PC-9 (cell line): ENCODE data around the gene SASH3. TPM values are rescaled to one million over a fixed set of nuclear protein-coding genes. Genes with fewer than 3 reads are reported as not detected.
A peak's percentile ranks its signal among the peaks of the same experiment; 100 is the strongest.

Experiments
- BruUV-seq: library from RNA; stranded (reverse); fragments of 400-500 nt; replicated peaks from 2 replicates; lab custom pipeline; 2021; lab: Mats Ljungman, UMichigan
- CTCF ChIA-PET: fragments of 300-600 bp; sonication (Branson Sonifier 250); formaldehyde crosslinking; loops from one replicate; lab custom pipeline; 2022; ENCODE audit warnings: antibody characterized with exemption; lab: Charles Lee
- POLR2A ChIA-PET: fragments of 300-600 bp; sonication (Branson Sonifier 250); formaldehyde crosslinking; loops from one replicate; lab custom pipeline; 2022; ENCODE audit warnings: antibody characterized with exemption; ENCODE audit not compliant: unreplicated experiment; lab: Charles Lee
- DNase-seq, 2 experiments: peaks; one replicate each; pipeline versions ENCODE4 v3.0.0 to v3.0.0-alpha.2; 2015 to 2022; ENCODE audit warnings: mixed read lengths in 1 of 2
- H2AFZ ChIP-seq: fragments of 200-600 bp; sonication (generic); 2 replicates; pipeline ENCODE4 v1.8.1; 2017; ENCODE audit warnings: antibody characterized with exemption
- H3F3A ChIP-seq: fragments of 200-600 bp; sonication (generic); 2 replicates; pipeline ENCODE4 v1.8.1; 2017; ENCODE audit warnings: antibody characterized with exemption, mild to moderate bottlenecking, low read depth; ENCODE audit not compliant: insufficient read depth
- H3K27ac ChIP-seq: fragments of 200-600 bp; sonication (generic); 2 replicates; pipeline ENCODE4 v1.6.1; 2016; ENCODE audit warnings: mixed run types
- H3K27me3 ChIP-seq: fragments of 200-600 bp; sonication (generic); 2 replicates; pipeline ENCODE4 v1.6.1; 2016; ENCODE audit warnings: low read depth, mixed run types; ENCODE audit not compliant: insufficient read depth
- H3K36me3 ChIP-seq: fragments of 200-600 bp; sonication (generic); 2 replicates; pipeline ENCODE4 v1.6.1; 2016; ENCODE audit warnings: low read depth, mixed run types
- H3K4me1 ChIP-seq: fragments of 200-600 bp; sonication (generic); replicated peaks from 2 replicates; pipeline ENCODE4 v1.6.1; 2016; ENCODE audit warnings: mixed run types; ENCODE audit not compliant: insufficient read depth
- H3K4me2 ChIP-seq: fragments of 200-600 bp; sonication (generic); 2 replicates; pipeline ENCODE4 v1.6.1; 2017; ENCODE audit warnings: mixed run types
- H3K4me3 ChIP-seq: fragments of 200-600 bp; sonication (generic); 2 replicates; pipeline ENCODE4 v1.6.1; 2016; ENCODE audit warnings: mixed run types
- H3K79me2 ChIP-seq: fragments of 200-600 bp; sonication (generic); 2 replicates; pipeline ENCODE4 v1.6.1; 2017; ENCODE audit warnings: low read depth, mixed run types
- H3K9me2 ChIP-seq: fragments of 200-600 bp; sonication (generic); 2 replicates; pipeline ENCODE4 v1.8.1; 2017; ENCODE audit warnings: mild to moderate bottlenecking; ENCODE audit not compliant: insufficient read depth
- H3K9me3 ChIP-seq: fragments of 200-600 bp; sonication (generic); 2 replicates; pipeline ENCODE4 v1.8.1; 2016; ENCODE audit warnings: low read depth; ENCODE audit not compliant: insufficient read depth
- H4K20me1 ChIP-seq: fragments of 200-600 bp; sonication (generic); 2 replicates; pipeline ENCODE4 v1.8.1; 2017; ENCODE audit not compliant: insufficient read depth
- CTCF ChIP-seq: fragments of 200-600 bp; sonication (generic); conservative IDR thresholded peaks from 2 replicates; pipeline ENCODE4 v1.6.1; 2017; ENCODE audit warnings: mixed run types, antibody characterized with exemption, mild to moderate bottlenecking, moderate library complexity
- EZH2 ChIP-seq: fragments of 200-600 bp; sonication (generic); IDR thresholded peaks from 2 replicates; pipeline ENCODE4 v1.8.0; 2017; ENCODE audit warnings: antibody characterized with exemption, low read depth
- intact Hi-C: fragments of 100-400 bp; cut with micrococcal nuclease; formaldehyde crosslinking; loops from one replicate; pipeline ENCODE4 v1.10.0; 2022; ENCODE audit not compliant: unreplicated experiment
- total RNA-seq: library from RNA; stranded (reverse); gene quantifications from 2 replicates; pipeline ENCODE4 v1.2.3, GENCODE V29; 2021

SASH3 gene
- total RNA-seq, 1 experiment from 2014 or later = not detected

- H3K36me3 ChIP-seq = no peaks in the 10 kb centered on the region
- no peak overlapping the region for H3K4me2 ChIP-seq
- no TSS peak for BruUV-seq
- H2AFZ ChIP-seq = no peak overlapping the region
- no peaks in the 10 kb centered on the region for H3F3A ChIP-seq
- ChIA-PET POLR2A (no interaction called here), CTCF (interaction anchor here (0.6 to 0.8 kb wide), 3 partner anchors 33 to 146 kb away, joined by 3 to 8 read pairs (median 3); partner anchors contain the start of gene UTP14A)
- no peaks in the 10 kb centered on the region for H4K20me1 ChIP-seq
- TF ChIP-seq EZH2 (no peak), CTCF (no peak)
- peak in 1 of 2 experiments; percentile 63 for DNase-seq
- no peaks in the 10 kb centered on the region for H3K27me3 ChIP-seq
- intact Hi-C loops = loop anchor here (1.0 to 10.0 kb wide), 2 partner anchors 64 to 145 kb away; partner anchors contain the start of gene UTP14A
- H3K9me2 ChIP-seq = no peaks in the 10 kb centered on the region
- no peak overlapping the region for H3K27ac ChIP-seq
- no peaks in the 10 kb centered on the region for H3K9me3 ChIP-seq
- no peaks in the 10 kb centered on the region for H3K79me2 ChIP-seq
- no peak overlapping the region for H3K4me3 ChIP-seq
- H3K4me1 ChIP-seq = no peaks in the 10 kb centered on the region
Observed at GRCh38 chrX:129759576-129760061, 20.1 kb upstream of the SASH3 start.

- H3K4me1 ChIP-seq = no peaks in the 10 kb centered on the region
- H3K36me3 ChIP-seq = no peaks in the 10 kb centered on the region
- no peaks in the 10 kb centered on the region for H3K79me2 ChIP-seq
- ChIA-PET POLR2A (no interaction called here), CTCF (interaction anchor here (0.6 to 0.8 kb wide), 2 partner anchors 63 to 146 kb away, joined by 3 to 8 read pairs; partner anchors contain the start of gene UTP14A)
- no peak for DNase-seq
- no peaks in the 10 kb centered on the region for H3K9me3 ChIP-seq
- no peaks in the 10 kb centered on the region for H3K27me3 ChIP-seq
- H3K4me2 ChIP-seq = no peak overlapping the region
- no peak overlapping the region for H3K27ac ChIP-seq
- H3K4me3 ChIP-seq = no peak overlapping the region
- no peaks in the 10 kb centered on the region for H4K20me1 ChIP-seq
- no peak overlapping the region for H2AFZ ChIP-seq
- BruUV-seq = no TSS peak
- intact Hi-C loops = no loop called here
- no peaks in the 10 kb centered on the region for H3F3A ChIP-seq
- TF ChIP-seq EZH2 (no peak), CTCF (no peak)
- H3K9me2 ChIP-seq = no peaks in the 10 kb centered on the region
Observed at GRCh38 chrX:129760155-129760554, 19.6 kb upstream of the SASH3 start.

GRCh38 chrX:129760981-129761380 lies 18.8 kb upstream of the SASH3 start:
- H3K79me2 ChIP-seq = no peaks in the 10 kb centered on the region
- no peaks in the 10 kb centered on the region for H3F3A ChIP-seq
- CTCF ChIA-PET = no interaction called here
- no peak overlapping the region for H3K4me3 ChIP-seq
- no peaks in the 10 kb centered on the region for H3K36me3 ChIP-seq
- POLR2A ChIA-PET = no interaction called here
- H3K4me2 ChIP-seq = no peak overlapping the region
- H3K4me1 ChIP-seq = no peaks in the 10 kb centered on the region
- H3K27me3 ChIP-seq = no peaks in the 10 kb centered on the region
- DNase-seq = no peak
- H3K9me2 ChIP-seq = no peaks in the 10 kb centered on the region
- no peaks in the 10 kb centered on the region for H3K9me3 ChIP-seq
- H4K20me1 ChIP-seq = no peaks in the 10 kb centered on the region
- no peak overlapping the region for H2AFZ ChIP-seq
- BruUV-seq = no TSS peak
- TF ChIP-seq EZH2 (no peak), CTCF (no peak)
- H3K27ac ChIP-seq = no peak overlapping the region
- intact Hi-C loops = no loop called here
